Measurements from ENCODE around the gene MSLN. TPM values are rescaled to one million over a fixed set of nuclear protein-coding genes. Genes with fewer than 3 reads are reported as not detected.

MSLN gene
- total and polyA plus RNA-seq, 2 of the 13 experiments (the other 11 are each of a cell fraction or from before 2014, with no cell fraction given): 2.0 to 2.3 TPM

- TF ChIP-seq PREB (CRISPR knock-in tag; IDR thresholded peaks at IDR 0.05) (no peak; the same call in 1 of the 2 replicates), MED13 (CRISPR knock-in tag; IDR thresholded peaks at IDR 0.05) (peak; percentile 66; the same call in 1 of the 2 replicates), ATM (IDR thresholded peaks at IDR 0.05; ENCODE audit: borderline replicate concordance) (no peak), PAX8 (CRISPR knock-in tag; IDR thresholded peaks at IDR 0.05; ENCODE audit: borderline replicate concordance) (peak; percentile 56), WIZ (CRISPR knock-in tag; IDR thresholded peaks at IDR 0.05) (peak; percentile 69), ZNF350 (CRISPR knock-in tag; IDR thresholded peaks at IDR 0.05; ENCODE audit: borderline replicate concordance, low read depth) (no peak), SOX6 (IDR thresholded peaks at IDR 0.05) (no peak), SOX6 (CRISPR knock-in tag; IDR thresholded peaks at IDR 0.05) (0 out of 2 replicates have a peak, but pooled peaks have one; percentile 19), HMGA1 (CRISPR knock-in tag; conservative IDR thresholded peaks at IDR 0.05) (no peak), ZBTB10 (CRISPR knock-in tag; IDR thresholded peaks at IDR 0.05; ENCODE audit: borderline replicate concordance) (no peak; the same call in none of the 2 replicates), PITX1 (CRISPR knock-in tag; IDR thresholded peaks at IDR 0.05) (0 out of 2 replicates have a peak, but pooled peaks have one; percentile 23), ZNF160 (CRISPR knock-in tag; IDR thresholded peaks at IDR 0.05) (no peak; the same call in 1 of the 2 replicates), ZBTB14 (CRISPR knock-in tag; IDR thresholded peaks at IDR 0.05) (0 out of 2 replicates have a peak, but pooled peaks have one; percentile 8), ZNF678 (CRISPR knock-in tag; IDR thresholded peaks at IDR 0.05) (0 out of 2 replicates have a peak, but pooled peaks have one; percentile 69), NAIF1 (CRISPR knock-in tag; IDR thresholded peaks at IDR 0.05; ENCODE audit: borderline replicate concordance) (no peak), ZNF883 (CRISPR knock-in tag; IDR thresholded peaks at IDR 0.05; ENCODE audit: not compliant biosample characterization) (peak; percentile 58), NFKBIZ (CRISPR knock-in tag; IDR thresholded peaks at IDR 0.05) (no peak), SALL1 (CRISPR knock-in tag; IDR thresholded peaks at IDR 0.05) (peak; percentile 68), ZNF713 (CRISPR knock-in tag; IDR thresholded peaks at IDR 0.05) (no peak; the same call in 1 of the 2 replicates), NFRKB (IDR thresholded peaks at IDR 0.05) (no peak), ATF7-NPFF (CRISPR knock-in tag; IDR thresholded peaks at IDR 0.05; ENCODE audit: low read depth) (peak; percentile 65; the same call in 1 of the 2 replicates), NR3C1 (CRISPR knock-in tag; IDR thresholded peaks at IDR 0.05) (no peak), MEIS2 (CRISPR knock-in tag; IDR thresholded peaks at IDR 0.05) (peak; percentile 56), SRSF4 (IDR thresholded peaks at IDR 0.05; ENCODE audit: low read depth, low read length, poor library complexity, severe bottlenecking) (no peak), HOXA9 (CRISPR knock-in tag; IDR thresholded peaks at IDR 0.05; ENCODE audit: borderline replicate concordance) (peak; percentile 78), ZNF777 (CRISPR knock-in tag; IDR thresholded peaks at IDR 0.05) (peak; percentile 58)
Observed at GRCh38 chr16:720990-721764, 39.4 kb upstream of the MSLN start, which contains the start of gene ANTKMT (continued).

Data from HepG2 (cell line).